Spleen (tissue), 11 donors: Measurements from ENCODE around the gene AADAT. TPM values are rescaled to one million over a fixed set of nuclear protein-coding genes. Genes with fewer than 3 reads are reported as not detected.

Experiments
- DNase-seq: peaks from one replicate; pipeline ENCODE4 v3.0.0-alpha.2; 2020
- H3K27ac ChIP-seq, 8 donors: fragments of 200-600 bp; sonication (generic) in 7 of 8; 1 replicate in 4 of 8; 2 replicates in 4 of 8; pipeline versions ENCODE4 v1.5.0 to v1.8.0; 2016 to 2021; ENCODE audit warnings: inconsistent platforms in 4 of 8, mild to moderate bottlenecking in 4 of 8, moderate library complexity in 1 of 8
- H3K27me3 ChIP-seq, 7 donors: fragments of 200-600 bp; sonication (generic) in 6 of 7; replicated peaks in 1 of 7; 1 replicate in 4 of 7; 2 replicates in 3 of 7; pipeline versions ENCODE4 v1.5.0 to v1.8.0; 2016 to 2021; ENCODE audit warnings: inconsistent platforms in 3 of 7, mild to moderate bottlenecking in 1 of 7
- H3K36me3 ChIP-seq, 6 donors: fragments of 200-600 bp; sonication (generic) in 5 of 6; 1 replicate in 4 of 6; 2 replicates in 2 of 6; pipeline versions ENCODE4 v1.5.0 to v1.8.0; 2016 to 2021; ENCODE audit warnings: inconsistent platforms in 2 of 6
- H3K4me1 ChIP-seq, 6 donors: fragments of 200-600 bp; sonication (generic) in 5 of 6; 1 replicate in 3 of 6; 2 replicates in 3 of 6; pipeline versions ENCODE4 v1.5.0 to v1.8.0; 2016 to 2021; ENCODE audit warnings: inconsistent platforms in 3 of 6
- H3K4me3 ChIP-seq, 8 donors: fragments of 200-600 bp; sonication (generic) in 7 of 8; 1 replicate in 4 of 8; 2 replicates in 4 of 8; pipeline versions ENCODE4 v1.5.0 to v1.8.0; 2016 to 2021; ENCODE audit warnings: inconsistent platforms in 4 of 8, mild to moderate bottlenecking in 4 of 8, moderate library complexity in 2 of 8
- H3K9me3 ChIP-seq, 8 donors: fragments of 200-600 bp; sonication (generic) in 7 of 8; 1 replicate in 4 of 8; 2 replicates in 4 of 8; pipeline versions ENCODE4 v1.5.0 to v1.8.0; 2016 to 2021; ENCODE audit warnings: inconsistent platforms in 4 of 8
- CTCF ChIP-seq, 11 experiments: fragments of 200-600 bp in 7 of 11; fragments of 450-650 bp in 4 of 11; sonication (generic) in 4 of 11; IDR thresholded peaks in 8 of 11; conservative IDR thresholded peaks in 3 of 11; 1 replicate in 7 of 11; 2 replicates in 4 of 11; pipeline versions ENCODE4 v1.4.0 to v1.8.0; 2016 to 2021; ENCODE audit warnings: antibody characterized with exemption in 11 of 11, inconsistent platforms in 4 of 11, mild to moderate bottlenecking in 1 of 11
- POLR2A ChIP-seq, 3 donors: fragments of 450-650 bp; IDR thresholded peaks; one replicate each; pipeline ENCODE4 v1.5.1; 2017; ENCODE audit warnings: antibody characterized with exemption in 3 of 3, mild to moderate bottlenecking in 1 of 3
- POLR2AphosphoS5 ChIP-seq, 3 donors: sonication (generic); formaldehyde crosslinking; IDR thresholded peaks; one replicate each; pipeline ENCODE4 v1.5.1; 2017; ENCODE audit warnings: antibody characterized with exemption in 3 of 3
- WGBS, 5 donors: extraction: QIAGEN DNeasy Blood & Tissue Kit in 3 of 5; methylation state at CpG; one replicate each; pipeline versions ENCODE4 v1.1.5 to v1.1.7; 2013 to 2018; 5-methylcytosine and 5-hydroxymethylcytosine counted together
- intact Hi-C: fragments of 100-400 bp; cut with DNase I; formaldehyde crosslinking; loops from one replicate; pipeline ENCODE4 v1.15.0; 2023; ENCODE audit warnings: low total_unique reads
- polyA plus RNA-seq, 3 donors: library from polyadenylated mRNA; stranded (reverse); fragments of 200-250 nt; gene quantifications; one replicate each; pipeline ENCODE4 v1.2.1, GENCODE V29; 2013
- total RNA-seq, 7 donors: library from RNA; depleted of rRNA in 3 of 7; stranded (reverse); fragments of >200 nt in 3 of 7; fragmentation: NEBNext Ultra II Directional in 4 of 7; extraction: Animal tissue kit (Norgen Biotek cat#: 25700) in 4 of 7; gene quantifications; one replicate each; pipeline versions ENCODE4 v1.1.0 to v1.2.1, GENCODE V29; 2016 to 2021
- donor health status: healthy with polysubstance abuse.
- donor health status: DM: no; HTN: no; CAD: no; lungs with moderate emphysema.
- donor health status: DM: no; HTN: no; CAD: no.
- donor health status: Bipolar disorder and iron deficiency.
- donor health status: healthy.
- donor health status: DM: no; HTN: no; CAD: no.
- donor health status: DM: yes; HTN: yes; CAD: no.

AADAT gene
- total and polyA plus RNA-seq, 10 donors = 0.89 to 5.0 (median 1.4) TPM

- WGBS, 5 donors = 76 to 86% (median 79%) methylated on average over 2 of the region's 2 CpGs
- H3K27me3 ChIP-seq = no peaks in the 10 kb centered on the region
- H3K4me3 ChIP-seq = no peak overlapping the region
- intact Hi-C loops = no loop called here
- H3K27ac ChIP-seq = no peak overlapping the region
- TF ChIP-seq CTCF (IDR thresholded peaks at IDR 0.05 in 8 of 11, conservative IDR thresholded peaks at IDR 0.05 in 3 of 11) = no peak
- TF ChIP-seq POLR2A (IDR thresholded peaks at IDR 0.05) = no peak
- TF ChIP-seq POLR2AphosphoS5 (IDR thresholded peaks at IDR 0.05) = no peak
- H3K4me1 ChIP-seq = peaks cover 0 to 6% (median 0%) of the 10 kb centered on the region in 6 donors
- peaks cover 0 to 24% (median 16%) of the 10 kb centered on the region in 8 donors for H3K9me3 ChIP-seq
- DNase-seq = no peak
- H3K36me3 ChIP-seq = no peaks in the 10 kb centered on the region
Measured at GRCh38 chr4:170134821-170135220, 45.1 kb upstream of the AADAT start.

- intact Hi-C loops = no loop called here
- H3K9me3 ChIP-seq = peaks cover 0 to 16% (median 11%) of the 10 kb centered on the region in 8 donors
- H3K36me3 ChIP-seq = no peaks in the 10 kb centered on the region
- DNase-seq = no peak
- TF ChIP-seq POLR2A (IDR thresholded peaks at IDR 0.05) = no peak
- TF ChIP-seq POLR2AphosphoS5 (IDR thresholded peaks at IDR 0.05) = no peak
- TF ChIP-seq CTCF (IDR thresholded peaks at IDR 0.05 in 8 of 11, conservative IDR thresholded peaks at IDR 0.05 in 3 of 11) = no peak
- H3K4me3 ChIP-seq = no peak overlapping the region
- no peaks in the 10 kb centered on the region for H3K27me3 ChIP-seq
- no peak overlapping the region for H3K27ac ChIP-seq
- WGBS, 5 donors = 83 to 90% (median 87%) methylated on average over 9 of the region's 9 CpGs
- H3K4me1 ChIP-seq = no peaks in the 10 kb centered on the region
Measured at GRCh38 chr4:170128219-170128804, 38.6 kb upstream of the AADAT start.

GRCh38 chr4:170127758-170128157, 38.0 kb upstream of the AADAT start:
- no peaks in the 10 kb centered on the region for H3K27me3 ChIP-seq
- no peak overlapping the region for H3K4me3 ChIP-seq
- no peaks in the 10 kb centered on the region for H3K4me1 ChIP-seq
- H3K9me3 ChIP-seq = peaks cover 0 to 11% (median 5%) of the 10 kb centered on the region in 8 donors
- WGBS, 5 donors = 86 to 96% (median 92%) methylated on average over 5 to 10 of the region's 10 CpGs
- intact Hi-C loops = no loop called here
- H3K27ac ChIP-seq = no peak overlapping the region
- DNase-seq = no peak
- no peak for TF ChIP-seq POLR2A (IDR thresholded peaks at IDR 0.05)
- TF ChIP-seq POLR2AphosphoS5 (IDR thresholded peaks at IDR 0.05) = no peak
- TF ChIP-seq CTCF (IDR thresholded peaks at IDR 0.05 in 8 of 11, conservative IDR thresholded peaks at IDR 0.05 in 3 of 11) = no peak
- no peaks in the 10 kb centered on the region for H3K36me3 ChIP-seq

GRCh38 chr4:170124406-170124805, 34.6 kb upstream of the AADAT start:
- DNase-seq = no peak
- no peaks in the 10 kb centered on the region for H3K36me3 ChIP-seq
- intact Hi-C loops = no loop called here
- TF ChIP-seq POLR2A (IDR thresholded peaks at IDR 0.05) = no peak
- TF ChIP-seq POLR2AphosphoS5 (IDR thresholded peaks at IDR 0.05) = no peak
- TF ChIP-seq CTCF (IDR thresholded peaks at IDR 0.05 in 8 of 11, conservative IDR thresholded peaks at IDR 0.05 in 3 of 11) = no peak
- H3K27me3 ChIP-seq = no peaks in the 10 kb centered on the region
- H3K27ac ChIP-seq = no peak overlapping the region
- H3K4me1 ChIP-seq = no peaks in the 10 kb centered on the region
- H3K4me3 ChIP-seq = no peak overlapping the region
- no peaks in the 10 kb centered on the region for H3K9me3 ChIP-seq
